SH-SY5Y (cell line): ENCODE results near the gene MEGF6.

Experiments
- GATA2 ChIP-seq: IDR thresholded peaks from 2 replicates; pipeline ENCODE4 v1.6.1; 2011; ENCODE audit warnings: mild to moderate bottlenecking, low read depth, low read length
- GATA3 ChIP-seq: IDR thresholded peaks from 2 replicates; pipeline ENCODE4 v1.6.1; 2011; ENCODE audit warnings: low read depth, mild to moderate bottlenecking, low read length, moderate library complexity

Gene MEGF6

GRCh38 chr1:3625151-3625907 is 14.0 kb upstream of the MEGF6 start:
- TF ChIP-seq GATA3 (no peak), GATA2 (no peak; the same call in 1 of the 2 replicates)

- TF ChIP-seq GATA2 (no peak), GATA3 (no peak)
Observed at GRCh38 chr1:3624200-3625136, 13.2 kb upstream of the MEGF6 start, which contains the start of gene TPRG1L. Gene TPRG1L, plus strand, starts transcription at chr1:3625015. Its CDS starts 58 bp downstream, at chr1:3625073.

- TF ChIP-seq GATA2 (no peak), GATA3 (no peak)
Observed at GRCh38 chr1:3623441-3624199, 12.3 kb upstream of the MEGF6 start.

- TF ChIP-seq GATA3 (no peak), GATA2 (no peak)
Observed at GRCh38 chr1:3620708-3621107, 9.4 kb upstream of the MEGF6 start.

- TF ChIP-seq GATA2, result no peak
- no peak for TF ChIP-seq GATA3
Observed at GRCh38 chr1:3618881-3619671, 7.8 kb upstream of the MEGF6 start.

GRCh38 chr1:3618531-3618880 is 7.2 kb upstream of the MEGF6 start:
- TF ChIP-seq GATA2, result no peak
- no peak for TF ChIP-seq GATA3

GRCh38 chr1:3617806-3618345 is 6.6 kb upstream of the MEGF6 start:
- TF ChIP-seq GATA2 (no peak), GATA3 (no peak)

- TF ChIP-seq GATA2 (no peak), GATA3 (no peak)
Observed at GRCh38 chr1:3616861-3617260, 5.6 kb upstream of the MEGF6 start.

GRCh38 chr1:3614755-3615742 is 3.7 kb upstream of the MEGF6 start:
- TF ChIP-seq GATA3 (no peak), GATA2 (no peak)

- TF ChIP-seq GATA3, result no peak
- no peak for TF ChIP-seq GATA2
Observed at GRCh38 chr1:3612123-3612522, 815 bp upstream of the MEGF6 start.

GRCh38 chr1:3610527-3611169 is 660 bp downstream of the MEGF6 start:
- TF ChIP-seq GATA2 (no peak), GATA3 (no peak)
